SKM-1 treated with dmso at 0.1 percent for 144 hours (cell line): Measurements from ENCODE around the gene VAV3.
A peak's percentile ranks its signal among the peaks of the same experiment; 100 is the strongest.

Source experiments
- DNase-seq: peaks from one replicate; lab custom pipeline; 2025; ENCODE audit not compliant: unreplicated experiment; lab: John Stamatoyannopoulos, UW

The VAV3 gene

GRCh38 chr1:107604825-107605224, 360.2 kb downstream of the VAV3 start:
- no peak for DNase-seq

- no peak for DNase-seq
Measured at GRCh38 chr1:107600607-107601160, 364.3 kb downstream of the VAV3 start.

- no peak for DNase-seq
Measured at GRCh38 chr1:107599220-107599619, 365.8 kb downstream of the VAV3 start.

- DNase-seq: no peak
Measured at GRCh38 chr1:107597290-107597689, 367.7 kb downstream of the VAV3 start.

GRCh38 chr1:107594536-107594935, 370.4 kb downstream of the VAV3 start:
- no peak for DNase-seq

GRCh38 chr1:107593501-107594209, 371.3 kb downstream of the VAV3 start:
- DNase-seq: no peak

- peak; percentile 4 for DNase-seq
Measured at GRCh38 chr1:107590900-107591622, 373.9 kb downstream of the VAV3 start.

GRCh38 chr1:107590087-107590486, 374.9 kb downstream of the VAV3 start:
- no peak for DNase-seq

- DNase-seq: no peak
Measured at GRCh38 chr1:107588321-107588720, 376.7 kb downstream of the VAV3 start.

GRCh38 chr1:107575226-107575625, 389.8 kb downstream of the VAV3 start:
- DNase-seq: no peak

GRCh38 chr1:107574044-107574443, 390.9 kb downstream of the VAV3 start:
- DNase-seq: no peak

- no peak for DNase-seq
Measured at GRCh38 chr1:107572674-107573211, 392.2 kb downstream of the VAV3 start.

GRCh38 chr1:107570768-107571167, 394.2 kb downstream of the VAV3 start:
- no peak for DNase-seq

GRCh38 chr1:107563441-107563840, 401.5 kb downstream of the VAV3 start:
- no peak for DNase-seq

GRCh38 chr1:107559881-107560280, 405.1 kb downstream of the VAV3 start:
- DNase-seq: no peak

- DNase-seq: no peak
Measured at GRCh38 chr1:107557095-107557494, 407.9 kb downstream of the VAV3 start.

- DNase-seq: no peak
Measured at GRCh38 chr1:107555578-107555977, 409.4 kb downstream of the VAV3 start.

GRCh38 chr1:107552781-107553180, 412.2 kb downstream of the VAV3 start:
- DNase-seq: no peak

GRCh38 chr1:107551456-107551855, 413.5 kb downstream of the VAV3 start:
- no peak for DNase-seq

GRCh38 chr1:107550358-107550757, 414.6 kb downstream of the VAV3 start:
- no peak for DNase-seq

GRCh38 chr1:107549152-107549810, 415.7 kb downstream of the VAV3 start:
- no peak for DNase-seq
